ENCODE data around the gene COQ8B.

DNA sequence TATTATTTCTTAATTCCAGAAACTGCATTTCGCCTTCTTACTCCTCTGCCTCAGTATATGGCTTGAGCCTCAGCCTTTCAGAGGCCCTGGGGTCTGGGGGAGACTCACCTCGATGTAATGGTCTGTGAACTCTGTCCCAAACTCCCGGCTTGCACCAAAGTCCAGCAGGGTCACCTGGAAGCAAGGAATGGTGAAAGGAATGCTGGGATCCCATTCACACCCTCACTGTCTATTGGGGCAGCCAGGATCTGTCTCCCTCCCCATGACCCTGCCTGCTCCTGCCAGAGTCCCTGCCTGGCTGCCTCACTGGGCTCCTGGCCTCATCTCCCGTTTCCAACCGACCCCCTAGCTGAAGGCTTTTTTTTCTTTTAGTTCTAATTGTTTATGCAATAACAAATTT lies 20.8 kb downstream of the COQ8B start:
- TF ChIP-seq, protein P1, sequence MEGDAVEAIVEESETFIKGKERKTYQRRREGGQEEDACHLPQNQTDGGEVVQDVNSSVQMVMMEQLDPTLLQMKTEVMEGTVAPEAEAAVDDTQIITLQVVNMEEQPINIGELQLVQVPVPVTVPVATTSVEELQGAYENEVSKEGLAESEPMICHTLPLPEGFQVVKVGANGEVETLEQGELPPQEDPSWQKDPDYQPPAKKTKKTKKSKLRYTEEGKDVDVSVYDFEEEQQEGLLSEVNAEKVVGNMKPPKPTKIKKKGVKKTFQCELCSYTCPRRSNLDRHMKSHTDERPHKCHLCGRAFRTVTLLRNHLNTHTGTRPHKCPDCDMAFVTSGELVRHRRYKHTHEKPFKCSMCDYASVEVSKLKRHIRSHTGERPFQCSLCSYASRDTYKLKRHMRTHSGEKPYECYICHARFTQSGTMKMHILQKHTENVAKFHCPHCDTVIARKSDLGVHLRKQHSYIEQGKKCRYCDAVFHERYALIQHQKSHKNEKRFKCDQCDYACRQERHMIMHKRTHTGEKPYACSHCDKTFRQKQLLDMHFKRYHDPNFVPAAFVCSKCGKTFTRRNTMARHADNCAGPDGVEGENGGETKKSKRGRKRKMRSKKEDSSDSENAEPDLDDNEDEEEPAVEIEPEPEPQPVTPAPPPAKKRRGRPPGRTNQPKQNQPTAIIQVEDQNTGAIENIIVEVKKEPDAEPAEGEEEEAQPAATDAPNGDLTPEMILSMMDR (IDR thresholded peaks at IDR 0.05): no peak
- TF ChIP-seq EP300 (IDR thresholded peaks at IDR 0.05): no peak
- TF ChIP-seq POLR2A (IDR thresholded peaks at IDR 0.05): no peak

All from sigmoid colon (tissue), 4 donors.